Astrocyte of the cerebellum (primary cell): ENCODE data around the gene MSI2.
A peak's percentile ranks its signal among the peaks of the same experiment; 100 is the strongest.

Experiments
- DNase-seq: peaks from one replicate; pipeline ENCODE4 v3.0.0-alpha.2; 2011; ENCODE audit warnings: low read depth
- H3K4me3 ChIP-seq: 2 replicates; pipeline ENCODE4 v1.5.1; 2011; ENCODE audit warnings: mild to moderate bottlenecking, low read depth, low read length, moderate library complexity
- in situ Hi-C: cut with HindIII; loops from 2 replicates; pipeline ENCODE4 v1.10.0; 2017; ENCODE audit warnings: low sequenced_read_pairs
- TF ChIP-seq, protein P1 (sequence below): IDR thresholded peaks from 2 replicates; pipeline ENCODE4 v1.5.1; 2012; ENCODE audit warnings: low read length, low read depth, moderate library complexity, mild to moderate bottlenecking; ENCODE audit errors: missing control alignments

The MSI2 gene

DNA sequence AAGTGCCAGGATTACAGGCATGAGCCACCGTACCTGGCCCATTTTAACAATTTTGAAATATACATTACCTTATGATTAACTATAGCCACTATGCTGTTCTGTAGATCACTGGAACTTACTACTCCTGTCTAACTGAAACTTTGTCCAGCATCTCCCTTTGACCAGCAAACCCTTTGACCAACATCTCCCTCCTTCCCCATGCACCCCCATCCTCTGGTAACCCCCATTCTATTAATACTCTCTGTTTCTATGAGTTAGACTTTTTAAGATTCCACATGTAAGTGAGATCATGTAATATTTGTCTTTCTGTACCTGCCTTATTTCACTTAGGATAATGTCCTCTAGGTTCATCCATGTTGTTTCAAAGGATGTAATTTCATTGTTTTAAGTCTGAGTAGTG, 178.0 kb downstream of the MSI2 start:
- H3K4me3 ChIP-seq, result no peak overlapping the region
- in situ Hi-C loops, result no loop called here
- TF ChIP-seq, protein P1, sequence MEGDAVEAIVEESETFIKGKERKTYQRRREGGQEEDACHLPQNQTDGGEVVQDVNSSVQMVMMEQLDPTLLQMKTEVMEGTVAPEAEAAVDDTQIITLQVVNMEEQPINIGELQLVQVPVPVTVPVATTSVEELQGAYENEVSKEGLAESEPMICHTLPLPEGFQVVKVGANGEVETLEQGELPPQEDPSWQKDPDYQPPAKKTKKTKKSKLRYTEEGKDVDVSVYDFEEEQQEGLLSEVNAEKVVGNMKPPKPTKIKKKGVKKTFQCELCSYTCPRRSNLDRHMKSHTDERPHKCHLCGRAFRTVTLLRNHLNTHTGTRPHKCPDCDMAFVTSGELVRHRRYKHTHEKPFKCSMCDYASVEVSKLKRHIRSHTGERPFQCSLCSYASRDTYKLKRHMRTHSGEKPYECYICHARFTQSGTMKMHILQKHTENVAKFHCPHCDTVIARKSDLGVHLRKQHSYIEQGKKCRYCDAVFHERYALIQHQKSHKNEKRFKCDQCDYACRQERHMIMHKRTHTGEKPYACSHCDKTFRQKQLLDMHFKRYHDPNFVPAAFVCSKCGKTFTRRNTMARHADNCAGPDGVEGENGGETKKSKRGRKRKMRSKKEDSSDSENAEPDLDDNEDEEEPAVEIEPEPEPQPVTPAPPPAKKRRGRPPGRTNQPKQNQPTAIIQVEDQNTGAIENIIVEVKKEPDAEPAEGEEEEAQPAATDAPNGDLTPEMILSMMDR, result no peak
- DNase-seq, result no peak

DNA sequence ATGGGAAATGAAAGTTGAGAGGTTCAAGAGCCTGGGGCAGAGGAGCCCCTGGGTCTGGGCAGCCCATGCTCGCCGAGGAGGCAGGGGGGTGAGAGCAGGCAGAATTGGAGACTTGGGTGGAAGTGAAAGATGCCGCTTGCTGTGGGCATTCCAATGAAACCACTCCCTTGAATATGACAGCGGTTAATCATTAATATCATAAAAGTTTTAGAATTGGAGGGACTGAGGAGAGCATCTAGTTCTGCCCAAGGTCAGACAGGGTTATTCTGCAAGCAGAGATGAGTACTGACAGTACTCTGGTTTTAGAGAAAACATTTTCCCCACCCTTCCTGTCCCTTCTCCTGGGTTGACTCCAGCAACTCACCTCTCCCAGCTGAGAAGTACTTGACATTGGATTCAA, 180.2 kb downstream of the MSI2 start:
- in situ Hi-C loops, result no loop called here
- no peak for DNase-seq
- TF ChIP-seq, protein P1, result no peak
- H3K4me3 ChIP-seq, result no peak overlapping the region

DNA sequence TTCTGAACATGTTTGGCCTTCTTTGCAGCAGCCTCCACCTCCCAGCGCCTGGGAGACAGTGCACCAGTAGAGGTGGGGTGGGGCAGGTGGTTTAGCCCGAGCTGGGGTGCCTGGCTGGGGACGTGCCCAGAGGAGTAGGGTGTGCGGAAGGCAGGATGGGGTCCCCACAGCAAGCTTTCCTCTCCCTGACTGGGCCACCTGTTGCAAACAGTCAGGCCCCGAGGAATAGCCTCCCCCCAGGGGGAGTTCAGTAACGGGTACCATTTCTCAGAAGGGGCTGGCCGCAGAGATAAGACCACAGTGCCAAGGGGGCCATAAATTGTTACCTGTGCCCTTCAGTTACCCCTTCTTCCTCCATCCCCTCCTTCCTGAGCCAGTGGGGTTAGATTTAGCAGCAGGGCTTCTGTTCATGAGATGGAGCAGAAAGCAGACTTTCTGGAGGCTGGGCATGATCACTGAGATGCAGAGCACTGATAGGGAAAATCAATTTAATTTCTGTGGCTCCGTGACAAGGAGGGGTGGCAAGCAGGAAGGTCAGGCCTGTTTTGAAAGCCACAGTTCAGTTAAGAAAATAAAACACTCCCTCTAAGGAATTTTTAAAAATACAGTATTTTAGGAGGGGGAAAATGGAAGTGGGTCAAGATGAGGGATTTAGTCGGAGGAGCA, 181.9 kb downstream of the MSI2 start:
- in situ Hi-C loops, result no loop called here
- DNase-seq, result no peak
- no peak overlapping the region for H3K4me3 ChIP-seq
- TF ChIP-seq, protein P1, result no peak

DNA sequence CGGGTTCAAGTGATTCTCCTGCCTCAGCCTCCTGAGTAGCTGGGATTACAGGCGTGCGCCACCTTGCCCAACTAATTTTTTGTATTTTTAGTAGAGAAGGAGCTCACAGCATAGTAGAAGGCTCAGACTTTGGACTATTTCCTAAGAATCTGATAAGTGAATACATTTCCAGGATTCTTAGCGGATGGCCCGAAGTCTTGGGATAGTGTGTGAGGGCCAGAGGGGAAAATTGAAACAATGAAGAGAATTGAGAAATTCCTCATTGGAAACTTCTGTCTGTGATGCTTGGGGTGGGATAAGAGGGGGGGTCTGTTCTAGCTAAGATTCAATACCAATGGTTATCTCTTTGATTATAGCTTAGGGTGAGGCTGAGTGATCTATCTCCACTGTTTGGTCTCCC, 183.3 kb downstream of the MSI2 start:
- in situ Hi-C loops, result no loop called here
- no peak overlapping the region for H3K4me3 ChIP-seq
- DNase-seq, result no peak
- TF ChIP-seq, protein P1, result no peak

DNA sequence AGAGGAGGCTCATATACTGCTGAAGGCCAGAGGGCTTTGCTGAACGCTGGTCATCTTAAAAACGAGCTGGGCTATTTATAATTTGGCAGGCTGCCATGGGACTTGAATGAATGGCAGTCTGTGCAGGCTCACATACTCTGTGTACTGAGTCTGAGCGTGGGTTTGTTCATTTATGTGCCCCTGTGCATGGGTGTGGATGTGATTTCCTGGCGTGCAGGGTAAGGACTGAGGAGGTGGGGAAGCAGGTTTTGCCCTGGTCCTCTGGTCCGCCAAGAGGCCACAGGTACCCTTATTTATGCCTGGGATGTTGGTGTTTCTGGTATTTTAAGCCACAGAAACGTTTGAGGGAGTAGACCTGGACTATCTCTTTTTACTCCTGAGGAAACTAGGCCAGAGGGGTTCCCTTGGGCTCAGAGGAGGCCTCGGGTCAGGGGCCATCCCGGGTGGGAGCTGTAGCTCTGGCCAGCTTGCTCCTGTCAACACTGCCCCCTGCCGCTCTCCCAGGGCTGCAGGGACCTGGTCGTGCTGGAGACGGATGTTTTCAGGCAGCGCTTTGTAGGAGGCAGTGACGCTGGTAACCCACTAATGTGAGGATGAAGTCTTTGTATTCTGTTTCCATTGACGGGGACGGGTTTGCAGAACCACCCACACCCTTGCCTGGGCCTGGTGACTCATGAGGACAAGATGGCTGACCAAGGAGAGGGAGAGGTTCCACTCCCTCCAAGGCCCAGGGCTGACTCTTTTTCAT, 184.4 kb downstream of the MSI2 start:
- peak; percentile 79 for DNase-seq
- TF ChIP-seq, protein P1, result peak; percentile 72
- in situ Hi-C loops, result no loop called here
- no peak overlapping the region for H3K4me3 ChIP-seq

DNA sequence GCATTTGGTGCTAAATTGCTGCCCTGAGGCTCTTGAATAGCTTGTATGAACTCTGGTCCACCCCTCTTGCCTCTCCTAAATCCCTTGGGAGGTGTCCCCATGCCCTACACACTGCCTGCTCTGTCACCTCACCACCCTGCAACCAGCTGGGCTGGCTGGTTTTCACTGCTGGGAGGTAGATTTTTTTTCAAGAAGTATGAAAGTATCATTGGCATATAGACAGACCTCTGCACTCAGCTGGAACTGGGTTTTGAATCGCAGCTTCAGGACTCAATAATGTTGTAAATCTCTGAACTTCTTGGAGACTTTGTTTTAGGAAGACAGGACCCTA, 184.9 kb downstream of the MSI2 start:
- no peak overlapping the region for H3K4me3 ChIP-seq
- no peak for DNase-seq
- in situ Hi-C loops, result no loop called here
- TF ChIP-seq, protein P1, result no peak
